Vagina (tissue), 2 donors: ENCODE results near the gene NPC2. TPM values are rescaled to one million over a fixed set of nuclear protein-coding genes. Genes with fewer than 3 reads are reported as not detected.

Experiments used
- DNase-seq, 2 donors: peaks; one replicate each; pipeline ENCODE4 v3.0.0-alpha.2; 2017; ENCODE audit errors: extremely low spot score in 2 of 2
- H3K27ac ChIP-seq: fragments of 200-600 bp; sonication (generic); one replicate; pipeline ENCODE4 v1.5.1; 2019
- H3K27me3 ChIP-seq: fragments of 200-600 bp; sonication (generic); one replicate; pipeline ENCODE4 v1.5.1; 2019
- H3K36me3 ChIP-seq, 2 donors: fragments of 200-600 bp; sonication (generic); one replicate each; pipeline ENCODE4 v1.5.1; 2017 to 2019
- H3K4me1 ChIP-seq: fragments of 200-600 bp; sonication (generic); one replicate; pipeline ENCODE4 v1.5.1; 2019
- H3K4me3 ChIP-seq, 2 donors: fragments of 200-600 bp; sonication (generic); 1 replicate in 1 of 2; 2 replicates in 1 of 2; pipeline ENCODE4 v1.5.1; 2016 to 2019
- H3K9me3 ChIP-seq: fragments of 200-600 bp; sonication (generic); one replicate; pipeline ENCODE4 v1.5.1; 2019
- POLR2A ChIP-seq, 2 donors: fragments of 450-650 bp; IDR thresholded peaks; one replicate each; pipeline ENCODE4 v1.6.1; 2017; ENCODE audit warnings: antibody characterized with exemption in 2 of 2, mild to moderate bottlenecking in 2 of 2, moderate library complexity in 2 of 2
- POLR2AphosphoS5 ChIP-seq, 2 donors: sonication (generic); formaldehyde crosslinking; IDR thresholded peaks; one replicate each; pipeline ENCODE4 v1.9.0; 2017; ENCODE audit warnings: antibody characterized with exemption in 2 of 2, mild to moderate bottlenecking in 2 of 2, low read depth in 1 of 2; ENCODE audit not compliant: insufficient read depth in 1 of 2
- intact Hi-C: fragments of 100-400 bp; cut with DNase I; formaldehyde crosslinking; loops from one replicate; pipeline ENCODE4 v1.15.1; 2023
- total RNA-seq: library from RNA; depleted of rRNA; stranded (reverse); fragments of >200 nt; gene quantifications from one replicate; pipeline ENCODE4 v1.2.3, GENCODE V29; 2016
- TF ChIP-seq, protein P1 (sequence below), 3 experiments: fragments of 450-650 bp in 2 of 3; fragments of 200-600 bp in 1 of 3; sonication (generic) in 1 of 3; IDR thresholded peaks; one replicate each; pipeline ENCODE4 v1.5.1; 2017 to 2019; ENCODE audit warnings: antibody characterized with exemption in 3 of 3, mild to moderate bottlenecking in 2 of 3, moderate library complexity in 2 of 3

The NPC2 gene
- total RNA-seq, 1 donor from 2014 or later: 165 TPM

DNA sequence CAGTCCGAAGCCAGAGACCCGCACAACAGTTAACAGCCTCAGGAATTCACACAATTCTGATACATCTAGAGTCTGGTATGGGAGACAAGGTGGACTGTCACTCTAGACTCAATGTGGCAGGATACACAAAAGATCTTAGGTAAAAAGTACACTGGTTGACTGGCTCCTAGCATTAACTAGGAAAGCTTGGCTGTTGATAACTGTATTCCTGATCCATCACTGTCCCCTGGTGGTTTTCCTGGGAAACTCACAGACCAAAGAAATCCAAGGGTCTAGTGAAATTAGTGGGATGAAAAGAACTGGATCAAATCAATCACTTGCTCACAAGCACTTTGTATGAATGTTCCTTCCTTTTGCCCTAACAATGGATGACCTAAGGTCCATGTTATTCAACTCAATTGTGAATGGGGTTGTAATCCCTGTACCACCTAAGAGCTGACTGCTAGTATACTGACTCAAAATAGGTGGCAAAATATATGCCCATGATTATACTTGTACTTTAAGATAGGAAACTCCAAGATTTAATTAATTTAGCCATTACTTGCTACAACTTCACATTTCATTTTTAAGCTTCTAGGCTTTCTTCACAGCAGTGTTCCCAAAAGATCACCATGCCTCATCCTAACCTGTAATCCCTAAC, 14.0 kb downstream of the NPC2 start:
- Histone ChIP-seq H3K9me3 (no peaks in the 10 kb centered on the region), H3K27ac (no peak overlapping the region), H3K27me3 (no peaks in the 10 kb centered on the region), H3K4me3 (no peak overlapping the region), H3K4me1 (no peaks in the 10 kb centered on the region), H3K36me3 (peaks cover 0 to 60% of the 10 kb centered on the region in 2 donors)
- no peak for DNase-seq
- TF ChIP-seq, protein P1, sequence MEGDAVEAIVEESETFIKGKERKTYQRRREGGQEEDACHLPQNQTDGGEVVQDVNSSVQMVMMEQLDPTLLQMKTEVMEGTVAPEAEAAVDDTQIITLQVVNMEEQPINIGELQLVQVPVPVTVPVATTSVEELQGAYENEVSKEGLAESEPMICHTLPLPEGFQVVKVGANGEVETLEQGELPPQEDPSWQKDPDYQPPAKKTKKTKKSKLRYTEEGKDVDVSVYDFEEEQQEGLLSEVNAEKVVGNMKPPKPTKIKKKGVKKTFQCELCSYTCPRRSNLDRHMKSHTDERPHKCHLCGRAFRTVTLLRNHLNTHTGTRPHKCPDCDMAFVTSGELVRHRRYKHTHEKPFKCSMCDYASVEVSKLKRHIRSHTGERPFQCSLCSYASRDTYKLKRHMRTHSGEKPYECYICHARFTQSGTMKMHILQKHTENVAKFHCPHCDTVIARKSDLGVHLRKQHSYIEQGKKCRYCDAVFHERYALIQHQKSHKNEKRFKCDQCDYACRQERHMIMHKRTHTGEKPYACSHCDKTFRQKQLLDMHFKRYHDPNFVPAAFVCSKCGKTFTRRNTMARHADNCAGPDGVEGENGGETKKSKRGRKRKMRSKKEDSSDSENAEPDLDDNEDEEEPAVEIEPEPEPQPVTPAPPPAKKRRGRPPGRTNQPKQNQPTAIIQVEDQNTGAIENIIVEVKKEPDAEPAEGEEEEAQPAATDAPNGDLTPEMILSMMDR (IDR thresholded peaks at IDR 0.05): peak in 1 of 3 experiments; percentile 39
- no peak for TF ChIP-seq POLR2AphosphoS5 (IDR thresholded peaks at IDR 0.05; ENCODE audit: insufficient read depth in 1 of 2, low read depth in 1 of 2)
- intact Hi-C loops: loop anchor here (5.0 kb wide), 1 partner anchor 112 kb away; no protein-coding TSS in a partner anchor

DNA sequence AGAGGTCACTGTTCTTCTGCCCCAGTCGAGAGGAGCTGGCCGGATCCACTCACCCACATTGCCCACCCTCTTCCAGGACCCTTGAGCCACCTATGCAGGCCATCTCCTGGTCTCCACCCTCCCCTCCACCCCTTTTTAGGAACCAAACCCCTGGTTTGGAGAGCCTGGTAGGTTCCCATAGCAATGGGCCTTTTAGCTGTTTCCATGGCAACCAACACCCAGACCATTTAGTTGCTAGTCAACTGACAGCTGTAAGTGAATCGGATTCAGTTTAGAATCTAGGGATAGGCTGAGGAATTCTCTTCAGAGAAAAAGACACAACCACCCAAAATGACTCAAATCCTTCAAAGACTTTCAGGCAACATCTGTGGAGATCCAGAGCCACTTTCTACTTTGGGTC, 16.5 kb downstream of the NPC2 start:
- Histone ChIP-seq H3K27ac (no peak overlapping the region), H3K9me3 (no peaks in the 10 kb centered on the region), H3K4me1 (no peaks in the 10 kb centered on the region), H3K36me3 (peaks cover 0 to 50% of the 10 kb centered on the region in 2 donors), H3K4me3 (no peak overlapping the region), H3K27me3 (no peaks in the 10 kb centered on the region)
- no peak for DNase-seq
- intact Hi-C loops: loop anchor here (5.0 kb wide), 1 partner anchor 109 kb away; no protein-coding TSS in a partner anchor
- TF ChIP-seq POLR2A (IDR thresholded peaks at IDR 0.05): no peak
- TF ChIP-seq, protein P1 (IDR thresholded peaks at IDR 0.05): no peak
- TF ChIP-seq POLR2AphosphoS5 (IDR thresholded peaks at IDR 0.05; ENCODE audit: insufficient read depth in 1 of 2, low read depth in 1 of 2): no peak

DNA sequence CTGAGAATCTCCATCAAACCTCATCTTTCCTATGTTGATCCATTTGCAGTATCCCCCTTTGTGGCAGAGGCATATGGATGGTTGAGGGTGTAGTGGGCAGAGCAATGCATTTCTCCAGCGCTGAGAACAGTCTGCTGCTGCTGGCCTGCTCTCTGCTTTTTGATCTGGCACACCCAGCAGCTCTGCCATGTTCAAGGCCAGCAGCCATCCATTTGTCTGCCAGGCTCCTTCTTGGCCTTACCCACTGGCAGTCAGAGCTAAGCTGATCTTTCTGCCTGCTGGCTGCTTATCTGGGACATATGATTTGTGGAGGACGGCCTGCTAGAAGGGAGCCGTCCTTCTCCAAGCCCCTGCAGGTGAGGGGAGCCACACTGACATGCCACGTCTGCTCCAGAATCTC, 17.0 kb downstream of the NPC2 start:
- Histone ChIP-seq H3K27ac (no peak overlapping the region), H3K4me3 (no peak overlapping the region), H3K27me3 (no peaks in the 10 kb centered on the region), H3K4me1 (no peaks in the 10 kb centered on the region), H3K36me3 (peaks cover 0 to 45% of the 10 kb centered on the region in 2 donors), H3K9me3 (no peaks in the 10 kb centered on the region)
- DNase-seq: no peak
- intact Hi-C loops: loop anchor here (5.0 kb wide), 1 partner anchor 109 kb away; no protein-coding TSS in a partner anchor
- TF ChIP-seq, protein P1 (IDR thresholded peaks at IDR 0.05): no peak
- no peak for TF ChIP-seq POLR2AphosphoS5 (IDR thresholded peaks at IDR 0.05; ENCODE audit: insufficient read depth in 1 of 2, low read depth in 1 of 2)
- no peak for TF ChIP-seq POLR2A (IDR thresholded peaks at IDR 0.05)

- H3K27ac ChIP-seq: no peak overlapping the region
Observed at GRCh38 chr14:74475678-74476077, 17.4 kb downstream of the NPC2 start.

More at GRCh38 chr14:74475678-74476077, 17.4 kb downstream of the NPC2 start:
- Histone ChIP-seq H3K36me3 (peaks cover 0 to 42% of the 10 kb centered on the region in 2 donors), H3K4me3 (no peak overlapping the region), H3K9me3 (no peaks in the 10 kb centered on the region), H3K27me3 (no peaks in the 10 kb centered on the region), H3K4me1 (no peaks in the 10 kb centered on the region)
- DNase-seq: no peak
- intact Hi-C loops: loop anchor here (5.0 kb wide), 1 partner anchor 108 kb away; no protein-coding TSS in a partner anchor
- TF ChIP-seq POLR2AphosphoS5 (IDR thresholded peaks at IDR 0.05; ENCODE audit: insufficient read depth in 1 of 2, low read depth in 1 of 2) (no peak), POLR2A (IDR thresholded peaks at IDR 0.05) (no peak)
- TF ChIP-seq, protein P1 (IDR thresholded peaks at IDR 0.05): no peak
